GM23248 (cell line): ENCODE data around the gene SETX. TPM values are rescaled to one million over a fixed set of nuclear protein-coding genes. Genes with fewer than 3 reads are reported as not detected.
"Not testable (repeated sequence)": the region's sequence is repeated elsewhere in the genome, so short reads cannot be mapped to it uniquely, and the experiment has no call there.

Experiments
- DNase-seq: peaks from one replicate; pipeline ENCODE4 v3.0.0-alpha.2; 2015
- H2AFZ ChIP-seq: fragments of 200-600 bp; sonication (generic); 2 replicates; pipeline ENCODE4 v1.6.1; 2016; ENCODE audit warnings: antibody characterized with exemption
- H3F3A ChIP-seq: fragments of 200-600 bp; sonication (generic); 2 replicates; pipeline ENCODE4 v1.6.1; 2016; ENCODE audit warnings: mild to moderate bottlenecking, antibody characterized with exemption, mixed run types; ENCODE audit not compliant: insufficient read depth
- H3K27ac ChIP-seq: fragments of 200-600 bp; sonication (generic); 2 replicates; pipeline ENCODE4 v1.5.1; 2016; ENCODE audit warnings: mild to moderate bottlenecking
- H3K27me3 ChIP-seq: fragments of 200-600 bp; sonication (generic); replicated peaks from 2 replicates; pipeline ENCODE4 v1.6.1; 2016; ENCODE audit warnings: mild to moderate bottlenecking; ENCODE audit not compliant: insufficient read depth
- H3K36me3 ChIP-seq: fragments of 200-600 bp; sonication (generic); 2 replicates; pipeline ENCODE4 v1.6.1; 2016; ENCODE audit warnings: low read depth, mild to moderate bottlenecking
- H3K4me1 ChIP-seq: fragments of 200-600 bp; sonication (generic); 2 replicates; pipeline ENCODE4 v1.6.1; 2016; ENCODE audit warnings: mild to moderate bottlenecking; ENCODE audit not compliant: insufficient read depth
- H3K4me2 ChIP-seq: fragments of 200-600 bp; sonication (generic); one replicate; pipeline ENCODE4 v1.6.1; 2016; ENCODE audit warnings: mild to moderate bottlenecking; ENCODE audit not compliant: unreplicated experiment
- H3K4me3 ChIP-seq: fragments of 200-600 bp; sonication (generic); 2 replicates; pipeline ENCODE4 v1.5.1; 2016; ENCODE audit warnings: mild to moderate bottlenecking
- H3K79me2 ChIP-seq: fragments of 200-600 bp; sonication (generic); 2 replicates; pipeline ENCODE4 v1.6.1; 2016; ENCODE audit warnings: mild to moderate bottlenecking; ENCODE audit not compliant: insufficient read depth
- H3K9ac ChIP-seq: fragments of 200-600 bp; sonication (generic); 2 replicates; pipeline ENCODE4 v1.6.1; 2016; ENCODE audit warnings: mild to moderate bottlenecking
- H3K9me2 ChIP-seq: fragments of 200-600 bp; sonication (generic); 2 replicates; pipeline ENCODE4 v1.6.1; 2016; ENCODE audit warnings: mixed run types, mild to moderate bottlenecking, moderate library complexity; ENCODE audit not compliant: insufficient read depth
- H3K9me3 ChIP-seq: fragments of 200-600 bp; sonication (generic); one replicate; pipeline ENCODE4 v1.6.1; 2017; ENCODE audit warnings: low read depth
- H4K20me1 ChIP-seq: fragments of 200-600 bp; sonication (generic); 2 replicates; pipeline ENCODE4 v1.6.0; 2016; ENCODE audit not compliant: insufficient read depth
- EZH2 ChIP-seq: fragments of 200-600 bp; sonication (generic); IDR thresholded peaks from 2 replicates; pipeline ENCODE4 v1.6.1; 2018; ENCODE audit warnings: antibody characterized with exemption, mild to moderate bottlenecking; ENCODE audit not compliant: insufficient read depth, poor library complexity, severe bottlenecking
- EZH2phosphoT487 ChIP-seq: fragments of 200-600 bp; sonication (generic); IDR thresholded peaks from 2 replicates; pipeline ENCODE4 v1.6.1; 2018; ENCODE audit warnings: antibody characterized with exemption, moderate library complexity, mild to moderate bottlenecking, low read depth; ENCODE audit not compliant: insufficient read depth
- WGBS, 2 experiments: methylation state at CpG; one replicate each; pipeline ENCODE4 v1.1.6; 2015 to 2017; ENCODE audit warnings: low lambda C conversion rate in 2 of 2, low coverage in 1 of 2; ENCODE audit errors: missing lambda C conversion rate in 2 of 2; 5-methylcytosine and 5-hydroxymethylcytosine counted together
- in situ Hi-C: fragments of 300-500 bp; cut with MboI; formaldehyde crosslinking; loops from 2 replicates; pipeline ENCODE4 v1.15.0; 2020
- polyA plus RNA-seq: library from polyadenylated mRNA; unstranded; fragments of >200 nt; fragmentation: Nextera tagmentation; extraction: Ambion mirVana; gene quantifications from 2 replicates; pipeline ENCODE4 v1.2.1, GENCODE V29; 2016
- total RNA-seq: library from RNA; depleted of rRNA; stranded (reverse); fragments of >200 nt; shearing (Covaris generic); gene quantifications from 2 replicates; pipeline ENCODE4 v1.2.3, GENCODE V29; 2014

The SETX gene
- total and polyA plus RNA-seq, 2 experiments from 2014 or later, result 15.6 to 47.3 TPM

DNA sequence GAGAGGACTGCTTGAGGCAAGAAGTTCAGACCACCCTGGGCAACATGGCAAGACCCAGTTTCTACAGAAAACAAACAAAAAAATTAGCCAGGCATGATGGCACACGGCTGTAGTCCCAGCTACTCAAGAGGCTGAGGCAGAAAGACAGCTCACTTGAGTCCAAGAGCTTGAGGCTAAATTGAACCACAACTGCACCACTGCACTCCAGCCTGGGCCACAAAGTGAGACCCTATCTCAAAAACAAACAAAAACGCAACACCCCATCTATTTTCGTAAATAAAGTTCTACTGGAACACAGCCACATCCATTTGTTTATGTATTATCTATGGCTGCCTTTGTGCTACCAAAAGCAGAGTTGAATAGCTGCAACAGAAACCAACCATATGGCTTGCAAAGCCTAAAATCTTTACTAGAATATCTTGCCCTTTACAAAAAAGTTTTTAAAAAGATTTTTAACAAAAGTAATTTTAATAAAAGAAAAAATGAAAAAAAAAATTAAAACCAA, 67.5 kb downstream of the SETX start:
- Histone ChIP-seq H3K9me3 (no peaks in the 10 kb centered on the region), H3K4me1 (peaks cover 17% of the 10 kb centered on the region), H3K4me3 (no peak overlapping the region), H3K9me2 (no peaks in the 10 kb centered on the region), H3K9ac (no peak overlapping the region), H2AFZ (no peak overlapping the region), H3K27me3 (no peaks in the 10 kb centered on the region), H3K27ac (no peak overlapping the region), H4K20me1 (no peaks in the 10 kb centered on the region), H3K4me2 (no peak overlapping the region), H3F3A (peaks cover 14% of the 10 kb centered on the region), H3K36me3 (peaks cover 54% of the 10 kb centered on the region), H3K79me2 (peaks cover 38% of the 10 kb centered on the region)
- in situ Hi-C loops, result no loop called here
- whole genome bisulfite sequencing, 2 experiments, result 78 to 83% methylated on average over 3 of the region's 3 CpGs
- no peak for DNase-seq
- TF ChIP-seq EZH2phosphoT487 (no peak), EZH2 (no peak)

GRCh38 chr9:132283863-132284262, 70.9 kb downstream of the SETX start:
- Histone ChIP-seq H2AFZ (no peak overlapping the region), H3K9me2 (no peaks in the 10 kb centered on the region), H3K9ac (no peak overlapping the region), H3K27ac (no peak overlapping the region), H3K79me2 (peaks cover 26% of the 10 kb centered on the region), H4K20me1 (no peaks in the 10 kb centered on the region), H3K27me3 (no peaks in the 10 kb centered on the region), H3K4me1 (peaks cover 11% of the 10 kb centered on the region), H3F3A (peaks cover 10% of the 10 kb centered on the region), H3K4me3 (no peak overlapping the region), H3K4me2 (no peak overlapping the region), H3K36me3 (peaks cover 87% of the 10 kb centered on the region), H3K9me3 (no peaks in the 10 kb centered on the region)
- peak; percentile 45 for DNase-seq
- 84 to 93% methylated on average over 7 of the region's 7 CpGs for WGBS, 2 experiments
- TF ChIP-seq EZH2phosphoT487, result no peak
- TF ChIP-seq EZH2, result no peak
- in situ Hi-C loops, result no loop called here

DNA sequence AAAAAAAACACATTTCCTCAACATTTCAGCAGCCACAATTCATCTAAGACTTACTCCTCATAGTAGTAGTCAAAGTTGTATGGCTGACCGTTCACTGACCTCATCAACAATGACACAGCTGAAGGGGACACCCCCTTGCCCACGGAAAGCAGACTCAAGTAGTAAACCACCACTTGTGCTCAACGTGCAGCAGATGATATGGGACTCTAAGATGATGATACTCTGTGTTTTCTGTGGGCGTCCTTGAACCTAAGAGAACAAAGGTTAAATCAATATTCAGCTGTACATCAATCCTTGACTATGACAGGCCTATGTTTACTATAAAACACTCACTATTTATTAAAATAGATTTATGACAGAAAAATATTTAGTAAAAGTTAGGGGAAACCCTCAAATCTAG, 71.6 kb downstream of the SETX start:
- H3K9me3 ChIP-seq, result no peaks in the 10 kb centered on the region
- peaks cover 94% of the 10 kb centered on the region for H3K36me3 ChIP-seq
- no peak overlapping the region for H3K4me2 ChIP-seq
- no peaks in the 10 kb centered on the region for H3K27me3 ChIP-seq
- TF ChIP-seq EZH2 (no peak), EZH2phosphoT487 (no peak)
- in situ Hi-C loops, result no loop called here
- no peaks in the 10 kb centered on the region for H4K20me1 ChIP-seq
- 82 to 83% methylated on average over 4 of the region's 4 CpGs for WGBS, 2 experiments
- H3K27ac ChIP-seq, result no peak overlapping the region
- H3K9ac ChIP-seq, result no peak overlapping the region
- peaks cover 4% of the 10 kb centered on the region; the same call in 1 of the 2 replicates for H3K4me1 ChIP-seq
- no peak overlapping the region for H2AFZ ChIP-seq
- DNase-seq, result no peak
- 0 out of 2 replicates have a peak, but pooled peaks cover 4% of the 10 kb centered on the region for H3F3A ChIP-seq
- H3K9me2 ChIP-seq, result no peaks in the 10 kb centered on the region
- H3K4me3 ChIP-seq, result no peak overlapping the region
- peaks cover 26% of the 10 kb centered on the region for H3K79me2 ChIP-seq

DNA sequence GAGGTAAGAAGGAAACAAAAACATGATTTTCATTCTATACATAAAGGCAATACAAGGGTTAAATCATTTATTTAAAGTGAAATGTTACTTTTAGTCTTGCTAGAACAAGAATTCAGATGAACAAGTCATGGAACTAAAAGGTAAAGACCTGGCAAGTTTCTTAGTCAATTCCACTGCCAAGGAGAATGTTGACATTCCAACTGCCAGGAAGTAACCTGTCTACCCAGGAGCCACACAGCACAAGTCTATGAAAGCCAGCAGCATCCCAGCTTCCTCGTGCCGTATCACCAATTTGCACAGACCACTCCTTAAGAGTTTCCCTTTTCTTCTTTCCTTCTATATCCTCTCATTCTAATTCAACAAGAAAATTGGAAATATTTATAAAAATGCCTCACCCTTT, 79.9 kb downstream of the SETX start:
- Histone ChIP-seq H3K36me3 (peaks cover 93% of the 10 kb centered on the region), H3K9ac (no peak overlapping the region), H3K4me2 (no peak overlapping the region), H3K27ac (no peak overlapping the region), H3K27me3 (no peaks in the 10 kb centered on the region), H3K4me3 (no peak overlapping the region), H3K9me2 (no peaks in the 10 kb centered on the region), H3K9me3 (no peaks in the 10 kb centered on the region), H3K4me1 (no peaks in the 10 kb centered on the region), H3K79me2 (peaks cover 8% of the 10 kb centered on the region), H3F3A (peaks cover 36% of the 10 kb centered on the region), H2AFZ (no peak overlapping the region), H4K20me1 (no peaks in the 10 kb centered on the region)
- 27 to 44% methylated on average over 2 of the region's 2 CpGs for WGBS, 2 experiments
- no peak for DNase-seq
- TF ChIP-seq EZH2phosphoT487, result no peak
- TF ChIP-seq EZH2, result no peak
- in situ Hi-C loops, result loop anchor here (25.0 kb wide), 1 partner anchor 663 kb away; no protein-coding TSS in a partner anchor

- 68 to 78% methylated on average over 8 to 13 of the region's 16 CpGs for WGBS, 2 experiments
- Histone ChIP-seq H3K27ac (0 out of 2 replicates have a peak overlapping the region, but pooled peaks have one; percentile 8), H3K36me3 (peaks cover 78% of the 10 kb centered on the region), H3F3A (peaks cover 46% of the 10 kb centered on the region), H3K79me2 (peaks cover 15% of the 10 kb centered on the region; the same call in 1 of the 2 replicates)
- not testable (repeated sequence) for H3K4me2 ChIP-seq, H3K9me3 ChIP-seq, H3K9me2 ChIP-seq, H2AFZ ChIP-seq, H3K27me3 ChIP-seq, H3K9ac ChIP-seq, H4K20me1 ChIP-seq, H3K4me1 ChIP-seq, H3K4me3 ChIP-seq
- peak; percentile 26 for DNase-seq
- in situ Hi-C loops, result loop anchor here (25.0 kb wide), 1 partner anchor 658 kb away; no protein-coding TSS in a partner anchor
Observed at GRCh38 chr9:132269704-132270516, 84.9 kb downstream of the SETX start.
